IPS DF 4.7 (cell line): ENCODE results near the gene MCCD1.
"Not testable (repeated sequence)": the region's sequence is repeated elsewhere in the genome, so short reads cannot be mapped to it uniquely, and the experiment has no call there.

Experiments used
- DNase-seq: peaks from one replicate; pipeline ENCODE4 v3.0.0-alpha.2; 2013; ENCODE audit warnings: low spot score; ENCODE audit errors: extremely low read depth

The MCCD1 gene

GRCh38 chr6:31528821-31529328 is at the start of gene MCCD1:
MCCD1 (plus strand) TSS chr6:31528962; CDS start chr6:31529015, 53 bp downstream.
- no peak for DNase-seq

GRCh38 chr6:31479151-31479932 is 49.4 kb upstream of the MCCD1 start:
- DNase-seq: no peak

- DNase-seq: no peak
These were observed 48.7 kb upstream of the MCCD1 start for GRCh38 chr6:31479933-31480535.

GRCh38 chr6:31480574-31480973 is 48.2 kb upstream of the MCCD1 start:
- DNase-seq: no peak

GRCh38 chr6:31483392-31483791 is 45.4 kb upstream of the MCCD1 start:
- DNase-seq: no peak

- no peak for DNase-seq
These were observed 43.7 kb upstream of the MCCD1 start for GRCh38 chr6:31485055-31485454.

GRCh38 chr6:31486065-31486837 is 42.5 kb upstream of the MCCD1 start:
- not testable (repeated sequence) for DNase-seq

- DNase-seq: not testable (repeated sequence)
These were observed 41.1 kb upstream of the MCCD1 start for GRCh38 chr6:31487674-31488073.

- no peak for DNase-seq
These were observed 39.7 kb upstream of the MCCD1 start for GRCh38 chr6:31489086-31489485.

- no peak for DNase-seq
These were observed 38.5 kb upstream of the MCCD1 start for GRCh38 chr6:31490115-31490873.

GRCh38 chr6:31493550-31493874 is 35.2 kb upstream of the MCCD1 start:
- not testable (repeated sequence) for DNase-seq

GRCh38 chr6:31493875-31494694 is 34.7 kb upstream of the MCCD1 start:
- DNase-seq: no peak

GRCh38 chr6:31495580-31495979 is 33.2 kb upstream of the MCCD1 start:
- no peak for DNase-seq

- not testable (repeated sequence) for DNase-seq
These were observed 31.9 kb upstream of the MCCD1 start for GRCh38 chr6:31496826-31497225.

GRCh38 chr6:31497531-31498476 is 31.0 kb upstream of the MCCD1 start, which contains the start of gene MICB:
MICB (plus strand) TSS chr6:31498145; CDS start chr6:31498194, 49 bp downstream.
- DNase-seq: peak; percentile 91

GRCh38 chr6:31498748-31499147 is 30.0 kb upstream of the MCCD1 start:
- DNase-seq: no peak

GRCh38 chr6:31499648-31500047 is 29.1 kb upstream of the MCCD1 start:
- not testable (repeated sequence) for DNase-seq

GRCh38 chr6:31502586-31502985 is 26.2 kb upstream of the MCCD1 start:
- DNase-seq: no peak

GRCh38 chr6:31509036-31509435 is 19.7 kb upstream of the MCCD1 start:
- DNase-seq: not testable (repeated sequence)
